SH-SY5Y (cell line): ENCODE results near the gene LAIR2.

Experiments
- GATA2 ChIP-seq: IDR thresholded peaks from 2 replicates; pipeline ENCODE4 v1.6.1; 2011; ENCODE audit warnings: mild to moderate bottlenecking, low read depth, low read length
- GATA3 ChIP-seq: IDR thresholded peaks from 2 replicates; pipeline ENCODE4 v1.6.1; 2011; ENCODE audit warnings: low read depth, mild to moderate bottlenecking, low read length, moderate library complexity

DNA sequence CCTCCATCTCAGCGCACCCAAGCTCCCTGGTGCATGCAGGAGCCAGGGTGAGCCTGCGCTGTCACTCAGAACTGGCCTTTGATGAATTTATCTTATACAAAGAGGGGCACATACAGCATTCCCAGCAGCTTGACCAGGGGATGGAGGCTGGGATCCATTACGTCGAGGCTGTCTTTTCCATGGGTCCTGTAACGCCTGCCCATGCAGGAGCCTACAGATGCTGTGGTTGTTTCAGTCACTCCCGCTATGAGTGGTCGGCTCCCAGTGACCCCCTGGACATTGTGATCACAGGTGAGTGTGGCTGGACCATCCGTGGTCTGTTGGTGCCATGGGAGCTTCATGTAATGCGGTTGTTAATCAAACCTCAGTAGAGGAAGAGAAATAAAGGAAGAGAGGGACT lies 33.0 kb downstream of the LAIR2 start:
- TF ChIP-seq GATA2 (no peak), GATA3 (no peak)
